Measurements from ENCODE around the gene ZFYVE16.

GRCh38 chr5:80502800-80503199, 94.9 kb downstream of the ZFYVE16 start:
- no peak for TF ChIP-seq CTCF (IDR thresholded peaks at IDR 0.05)
- TF ChIP-seq POLR2A (IDR thresholded peaks at IDR 0.05): no peak

Measured in heart left ventricle (tissue), 13 donors.